HG02943 (cell line): ENCODE results near the gene RBBP5.

Experiments used
- ATAC-seq: cut with Tn5 transposase; IDR thresholded peaks from one replicate; pipeline ENCODE4 v1.9.1; 2021; ENCODE audit warnings: mild to moderate bottlenecking, low read depth, moderate library complexity; ENCODE audit not compliant: unreplicated experiment

RBBP5 gene

GRCh38 chr1:205137901-205138300 lies 16.1 kb upstream of the RBBP5 start:
- ATAC-seq, result no peak

- ATAC-seq, result no peak
These were observed 11.5 kb upstream of the RBBP5 start for GRCh38 chr1:205133287-205133686.

GRCh38 chr1:205129447-205130029 lies 7.8 kb upstream of the RBBP5 start:
- ATAC-seq, result no peak

GRCh38 chr1:205128050-205128449 lies 6.3 kb upstream of the RBBP5 start:
- ATAC-seq, result no peak

GRCh38 chr1:205127646-205128045 lies 5.9 kb upstream of the RBBP5 start:
- no peak for ATAC-seq

- ATAC-seq, result no peak
These were observed 2.9 kb upstream of the RBBP5 start for GRCh38 chr1:205124726-205125125.

- no peak for ATAC-seq
These were observed 708 bp upstream of the RBBP5 start for GRCh38 chr1:205122489-205122882.

GRCh38 chr1:205118752-205119151 lies 3.0 kb downstream of the RBBP5 start:
- no peak for ATAC-seq

- ATAC-seq, result no peak
These were observed 10.4 kb downstream of the RBBP5 start for GRCh38 chr1:205111354-205111753.

- ATAC-seq, result no peak
These were observed 12.1 kb downstream of the RBBP5 start for GRCh38 chr1:205109711-205110110.

GRCh38 chr1:205109269-205109668 lies 12.5 kb downstream of the RBBP5 start:
- ATAC-seq, result no peak

- no peak for ATAC-seq
These were observed 13.3 kb downstream of the RBBP5 start for GRCh38 chr1:205108464-205108863.

GRCh38 chr1:205107327-205107726 lies 14.5 kb downstream of the RBBP5 start:
- ATAC-seq, result no peak

GRCh38 chr1:205102404-205102803 lies 19.4 kb downstream of the RBBP5 start:
- no peak for ATAC-seq

- ATAC-seq, result no peak
These were observed 23.5 kb downstream of the RBBP5 start for GRCh38 chr1:205098242-205098641.

- ATAC-seq, result no peak
These were observed 26.4 kb downstream of the RBBP5 start for GRCh38 chr1:205095422-205095821.

- no peak for ATAC-seq
These were observed 30.6 kb downstream of the RBBP5 start for GRCh38 chr1:205091043-205091740.

GRCh38 chr1:205088341-205088740 lies 33.4 kb downstream of the RBBP5 start:
- no peak for ATAC-seq

GRCh38 chr1:205084360-205084759 lies 37.4 kb downstream of the RBBP5 start, which contains the start of gene TMEM81:
TMEM81 (minus strand) TSS chr1:205084460; CDS start chr1:205084320, 140 bp downstream.
- ATAC-seq, result no peak

- no peak for ATAC-seq
These were observed 39.3 kb downstream of the RBBP5 start for GRCh38 chr1:205082431-205082830.

- no peak for ATAC-seq
These were observed 43.9 kb downstream of the RBBP5 start for GRCh38 chr1:205077934-205078311.

GRCh38 chr1:205077158-205077933 lies 44.4 kb downstream of the RBBP5 start:
- no peak for ATAC-seq
